Right lobe of liver (tissue), 6 donors: ENCODE measurements around the gene SLC35B4. TPM values are rescaled to one million over a fixed set of nuclear protein-coding genes. Genes with fewer than 3 reads are reported as not detected.

Source experiments
- ATAC-seq, 4 donors: fragments of 200-7000 bp; cut with Tn5 transposase; one replicate each; pipeline ENCODE4 v1.9.1; 2020; ENCODE audit warnings: mild to moderate bottlenecking in 4 of 4, moderate library complexity in 4 of 4
- DNase-seq, 3 donors: peaks; one replicate each; pipeline ENCODE4 v3.0.0-alpha.2; 2020
- H3K27ac ChIP-seq, 3 donors: fragments of 200-600 bp; one replicate each; pipeline ENCODE4 v1.8.0; 2022
- H3K27me3 ChIP-seq, 2 donors: fragments of 200-600 bp; one replicate each; pipeline ENCODE4 v1.8.0; 2022
- H3K36me3 ChIP-seq, 4 donors: fragments of 200-600 bp; sonication (generic) in 1 of 4; one replicate each; pipeline versions ENCODE4 v1.5.1 to v1.8.0; 2017 to 2022; ENCODE audit warnings: control low read depth in 1 of 4
- H3K4me1 ChIP-seq, 4 donors: fragments of 200-600 bp; sonication (generic) in 1 of 4; one replicate each; pipeline versions ENCODE4 v1.5.1 to v1.8.0; 2017 to 2022; ENCODE audit warnings: control low read depth in 1 of 4
- H3K4me3 ChIP-seq, 3 donors: fragments of 200-600 bp; one replicate each; pipeline ENCODE4 v1.8.0; 2022
- H3K9me3 ChIP-seq, 4 donors: fragments of 200-600 bp; sonication (generic) in 1 of 4; one replicate each; pipeline versions ENCODE4 v1.5.1 to v1.8.0; 2017 to 2022; ENCODE audit warnings: control low read depth in 1 of 4
- CTCF ChIP-seq, 4 donors: fragments of 200-600 bp in 3 of 4; fragments of 450-650 bp in 1 of 4; IDR thresholded peaks; one replicate each; pipeline versions ENCODE4 v1.5.1 to v1.8.0; 2016 to 2022; ENCODE audit warnings: antibody characterized with exemption in 4 of 4, mild to moderate bottlenecking in 2 of 4
- POLR2A ChIP-seq: fragments of 450-650 bp; IDR thresholded peaks from one replicate; pipeline ENCODE4 v1.6.1; 2017; ENCODE audit warnings: antibody characterized with exemption, mild to moderate bottlenecking
- WGBS: methylation state at CpG from one replicate; pipeline ENCODE4 v1.1.6; 2018; ENCODE audit warnings: low coverage, low lambda C conversion rate; ENCODE audit not compliant: insufficient coverage; ENCODE audit errors: missing lambda C conversion rate; 5-methylcytosine and 5-hydroxymethylcytosine counted together
- intact Hi-C, 2 donors: fragments of 100-400 bp; cut with DNase I; formaldehyde crosslinking; loops; one replicate each; pipeline versions ENCODE4 v1.11.2 to v1.14.1; 2022
- total RNA-seq, 6 experiments: library from RNA; depleted of rRNA in 2 of 6; stranded (reverse); fragments of >200 nt in 2 of 6; fragmentation: NEBNext Ultra II Directional in 3 of 6; extraction: Animal tissue kit (Norgen Biotek cat#: 25700) in 3 of 6; gene quantifications; one replicate each; pipeline versions ENCODE4 v1.1.0 to v1.2.4, GENCODE V29; 2016 to 2023
- donor health status: DM: no; HTN: yes; CAD: no.
- donor health status: DM: no; HTN: no; CAD: no.
- donor health status: DM: no; HTN: no; CAD: no.
- donor health status: DM: no; HTN: yes; CAD: no.
- donor health status: DM: no; HTN: yes; CAD: no.

SLC35B4 gene
- total RNA-seq, 6 experiments from 2014 or later: 8.9 to 13.5 (median 10.4) TPM

GRCh38 chr7:134330974-134331373 lies 14.2 kb upstream of the SLC35B4 start:
- no peak for DNase-seq
- Histone ChIP-seq H3K27ac (no peak overlapping the region), H3K4me1 (peaks cover 0 to 9% (median 0%) of the 10 kb centered on the region in 4 donors), H3K9me3 (no peaks in the 10 kb centered on the region), H3K27me3 (no peaks in the 10 kb centered on the region), H3K36me3 (no peaks in the 10 kb centered on the region), H3K4me3 (no peak overlapping the region)
- intact Hi-C loops: no loop called here
- TF ChIP-seq POLR2A: no peak
- no peak for TF ChIP-seq CTCF (IDR thresholded peaks at IDR 0.05)
- peak; percentile 53 to 69 (median 57) for ATAC-seq
- WGBS: 31% methylated on average over 4 of the region's 4 CpGs

- intact Hi-C loops: no loop called here
- peak in 3 of 4 donors; percentile 25 to 43 (median 39) for ATAC-seq
These were observed 13.1 kb upstream of the SLC35B4 start for GRCh38 chr7:134329614-134330346.

GRCh38 chr7:134328900-134329299 lies 12.2 kb upstream of the SLC35B4 start:
- 55% methylated on average over 2 of the region's 2 CpGs for WGBS
- H3K27ac ChIP-seq: no peak overlapping the region

More at GRCh38 chr7:134329614-134330346, 13.1 kb upstream of the SLC35B4 start:
- no peak for DNase-seq
- peaks cover 0 to 9% (median 0%) of the 10 kb centered on the region in 4 donors for H3K4me1 ChIP-seq
- no peaks in the 10 kb centered on the region for H3K9me3 ChIP-seq
- H3K27ac ChIP-seq: peak overlapping the region in 1 of 3 donors; percentile 1
- H3K4me3 ChIP-seq: no peak overlapping the region
- no peak for TF ChIP-seq POLR2A
- TF ChIP-seq CTCF (IDR thresholded peaks at IDR 0.05): no peak
- no peaks in the 10 kb centered on the region for H3K36me3 ChIP-seq
- WGBS: 35% methylated on average over 4 of the region's 4 CpGs
- no peaks in the 10 kb centered on the region for H3K27me3 ChIP-seq

GRCh38 chr7:134327896-134328295 lies 11.2 kb upstream of the SLC35B4 start:
- intact Hi-C loops: no loop called here
- H3K36me3 ChIP-seq: no peaks in the 10 kb centered on the region
- TF ChIP-seq CTCF (IDR thresholded peaks at IDR 0.05) (peak in 3 of 4 donors; percentile 23 to 41 (median 31)), POLR2A (no peak)
- H3K4me3 ChIP-seq: no peak overlapping the region
- no peaks in the 10 kb centered on the region for H3K27me3 ChIP-seq
- WGBS: 32% methylated on average over 7 of the region's 7 CpGs
- peak; percentile 57 to 60 (median 59) for ATAC-seq
- no peak overlapping the region for H3K27ac ChIP-seq
- no peak for DNase-seq
- no peaks in the 10 kb centered on the region for H3K9me3 ChIP-seq
- H3K4me1 ChIP-seq: peaks cover 0 to 9% (median 0%) of the 10 kb centered on the region in 4 donors

More at GRCh38 chr7:134328900-134329299, 12.2 kb upstream of the SLC35B4 start:
- H3K9me3 ChIP-seq: no peaks in the 10 kb centered on the region
- H3K4me3 ChIP-seq: no peak overlapping the region
- TF ChIP-seq POLR2A (no peak), CTCF (IDR thresholded peaks at IDR 0.05) (no peak)
- H3K4me1 ChIP-seq: peaks cover 0 to 9% (median 0%) of the 10 kb centered on the region in 4 donors
- no peaks in the 10 kb centered on the region for H3K27me3 ChIP-seq
- no peaks in the 10 kb centered on the region for H3K36me3 ChIP-seq
- ATAC-seq: no peak
- intact Hi-C loops: no loop called here
- no peak for DNase-seq
